Osteocyte (in vitro differentiated cells): ENCODE measurements around the gene BGLAP. TPM values are rescaled to one million over a fixed set of nuclear protein-coding genes. Genes with fewer than 3 reads are reported as not detected.

ENCODE experiments used
- DNase-seq: peaks from one replicate; pipeline ENCODE4 v3.0.0; 2021; ENCODE audit warnings: mixed read lengths; ENCODE audit not compliant: unreplicated experiment; ENCODE audit errors: extremely low spot score
- H3K27ac Mint-ChIP-seq: one replicate; pipeline ENCODE4 v1.8.0; 2021; ENCODE audit warnings: mild to moderate bottlenecking, mixed read lengths; ENCODE audit not compliant: unreplicated experiment
- H3K27me3 Mint-ChIP-seq: one replicate; pipeline ENCODE4 v1.8.0; 2021; ENCODE audit warnings: mixed read lengths; ENCODE audit not compliant: unreplicated experiment
- H3K36me3 Mint-ChIP-seq: one replicate; pipeline ENCODE4 v1.8.0; 2021; ENCODE audit warnings: mixed read lengths; ENCODE audit not compliant: unreplicated experiment
- H3K4me1 Mint-ChIP-seq: one replicate; pipeline ENCODE4 v1.8.0; 2021; ENCODE audit warnings: mixed read lengths; ENCODE audit not compliant: unreplicated experiment
- H3K4me3 Mint-ChIP-seq: one replicate; pipeline ENCODE4 v1.8.0; 2021; ENCODE audit warnings: mild to moderate bottlenecking, moderate library complexity, mixed read lengths; ENCODE audit not compliant: unreplicated experiment
- H3K9me3 Mint-ChIP-seq: one replicate; pipeline ENCODE4 v1.8.0; 2021; ENCODE audit warnings: mixed read lengths; ENCODE audit not compliant: unreplicated experiment
- total RNA-seq: library from RNA; stranded (reverse); gene quantifications from 2 replicates; pipeline ENCODE4 v1.2.1, GENCODE V29; 2021
- TF ChIP-seq, protein P1 (sequence below): fragments of 200-600 bp; sonication (generic); IDR thresholded peaks from 2 replicates; pipeline ENCODE4 v1.5.0; 2021; ENCODE audit warnings: antibody characterized with exemption, mild to moderate bottlenecking, moderate library complexity

The BGLAP gene
- total RNA-seq, 1 donor from 2014 or later, result not detected

DNA sequence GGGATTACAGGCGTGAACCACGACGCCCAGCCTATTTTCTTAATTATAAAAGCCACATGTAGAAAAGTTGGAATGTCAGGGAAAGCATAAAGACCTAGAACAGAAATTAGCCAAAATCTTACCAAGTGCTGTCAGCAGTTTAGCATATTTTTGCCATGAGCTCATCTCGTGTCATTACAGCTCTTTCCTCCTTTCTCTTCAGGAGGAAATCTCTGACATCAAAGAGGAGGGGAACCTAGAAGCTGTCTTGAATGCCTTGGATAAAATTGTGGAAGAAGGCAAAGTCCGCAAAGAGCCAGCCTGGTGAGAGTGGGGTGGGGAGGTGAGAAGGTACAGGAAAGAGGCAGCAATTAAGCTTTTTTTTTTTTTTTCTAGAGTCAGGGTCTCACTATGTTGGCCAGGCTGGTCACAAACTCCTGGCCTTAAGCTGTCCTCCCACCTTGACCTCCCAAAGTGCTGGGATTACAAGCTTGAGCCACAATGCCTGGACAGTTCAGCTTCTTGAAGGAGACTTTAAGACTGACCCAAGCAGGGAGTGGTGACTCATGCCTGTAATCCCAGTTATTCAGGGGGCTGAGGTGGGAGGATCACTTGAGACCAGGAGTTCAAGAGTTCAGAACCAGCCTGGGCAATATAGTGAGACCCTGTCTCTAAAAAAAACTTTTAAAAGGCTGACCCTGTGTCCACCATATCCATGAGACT is 8.4 kb upstream of the BGLAP start:
- TF ChIP-seq, protein P1, sequence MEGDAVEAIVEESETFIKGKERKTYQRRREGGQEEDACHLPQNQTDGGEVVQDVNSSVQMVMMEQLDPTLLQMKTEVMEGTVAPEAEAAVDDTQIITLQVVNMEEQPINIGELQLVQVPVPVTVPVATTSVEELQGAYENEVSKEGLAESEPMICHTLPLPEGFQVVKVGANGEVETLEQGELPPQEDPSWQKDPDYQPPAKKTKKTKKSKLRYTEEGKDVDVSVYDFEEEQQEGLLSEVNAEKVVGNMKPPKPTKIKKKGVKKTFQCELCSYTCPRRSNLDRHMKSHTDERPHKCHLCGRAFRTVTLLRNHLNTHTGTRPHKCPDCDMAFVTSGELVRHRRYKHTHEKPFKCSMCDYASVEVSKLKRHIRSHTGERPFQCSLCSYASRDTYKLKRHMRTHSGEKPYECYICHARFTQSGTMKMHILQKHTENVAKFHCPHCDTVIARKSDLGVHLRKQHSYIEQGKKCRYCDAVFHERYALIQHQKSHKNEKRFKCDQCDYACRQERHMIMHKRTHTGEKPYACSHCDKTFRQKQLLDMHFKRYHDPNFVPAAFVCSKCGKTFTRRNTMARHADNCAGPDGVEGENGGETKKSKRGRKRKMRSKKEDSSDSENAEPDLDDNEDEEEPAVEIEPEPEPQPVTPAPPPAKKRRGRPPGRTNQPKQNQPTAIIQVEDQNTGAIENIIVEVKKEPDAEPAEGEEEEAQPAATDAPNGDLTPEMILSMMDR, result no peak
- DNase-seq, result no peak
- H3K4me3 Mint-ChIP-seq, result no peak overlapping the region
- peak overlapping the region; percentile 57 for H3K27ac Mint-ChIP-seq
- H3K9me3 Mint-ChIP-seq, result no peaks in the 10 kb centered on the region
- peaks cover 19% of the 10 kb centered on the region for H3K36me3 Mint-ChIP-seq
- H3K4me1 Mint-ChIP-seq, result peaks cover 9% of the 10 kb centered on the region
- no peaks in the 10 kb centered on the region for H3K27me3 Mint-ChIP-seq

GRCh38 chr1:156236164-156236563 is 5.8 kb upstream of the BGLAP start:
- DNase-seq, result no peak
- no peaks in the 10 kb centered on the region for H3K27me3 Mint-ChIP-seq
- H3K9me3 Mint-ChIP-seq, result no peaks in the 10 kb centered on the region
- H3K36me3 Mint-ChIP-seq, result peaks cover 24% of the 10 kb centered on the region
- TF ChIP-seq, protein P1, result no peak
- H3K4me3 Mint-ChIP-seq, result no peak overlapping the region
- peaks cover 11% of the 10 kb centered on the region for H3K4me1 Mint-ChIP-seq
- no peak overlapping the region for H3K27ac Mint-ChIP-seq

GRCh38 chr1:156238248-156238647 is 3.7 kb upstream of the BGLAP start:
- H3K27ac Mint-ChIP-seq, result no peak overlapping the region
- peaks cover 24% of the 10 kb centered on the region for H3K36me3 Mint-ChIP-seq
- peaks cover 17% of the 10 kb centered on the region for H3K4me1 Mint-ChIP-seq

DNA sequence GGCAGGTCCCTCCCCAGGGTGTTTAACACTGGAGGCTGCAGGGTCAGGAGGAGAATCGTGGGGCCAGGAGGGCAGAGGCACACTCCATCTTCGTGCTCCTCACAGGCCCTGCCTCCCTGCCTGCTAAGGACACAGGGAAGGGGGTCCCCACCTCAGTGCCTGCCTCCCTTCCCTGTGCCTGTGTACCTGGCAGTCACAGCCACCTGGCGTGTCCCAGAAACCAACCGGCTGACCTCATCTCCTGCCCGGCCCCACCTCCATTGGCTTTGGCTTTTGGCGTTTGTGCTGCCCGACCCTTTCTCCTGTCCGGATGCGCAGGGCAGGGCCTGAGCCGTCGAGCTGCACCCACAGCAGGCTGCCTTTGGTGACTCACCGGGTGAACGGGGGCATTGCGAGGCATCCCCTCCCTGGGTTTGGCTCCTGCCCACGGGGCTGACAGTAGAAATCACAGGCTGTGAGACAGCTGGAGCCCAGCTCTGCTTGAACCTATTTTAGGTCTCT is 623 bp upstream of the BGLAP start:
- no peaks in the 10 kb centered on the region for H3K27me3 Mint-ChIP-seq
- peak overlapping the region; percentile 23 for H3K27ac Mint-ChIP-seq
- no peak for DNase-seq
- H3K9me3 Mint-ChIP-seq, result no peaks in the 10 kb centered on the region
- no peak overlapping the region for H3K4me3 Mint-ChIP-seq
- TF ChIP-seq, protein P1, result no peak
- H3K36me3 Mint-ChIP-seq, result peaks cover 19% of the 10 kb centered on the region
- H3K4me1 Mint-ChIP-seq, result peaks cover 13% of the 10 kb centered on the region

More at GRCh38 chr1:156238248-156238647, 3.7 kb upstream of the BGLAP start:
- Mint-ChIP-seq H3K9me3 (no peaks in the 10 kb centered on the region), H3K27me3 (no peaks in the 10 kb centered on the region), H3K4me3 (no peak overlapping the region)
- DNase-seq, result no peak
- TF ChIP-seq, protein P1, result no peak

- Mint-ChIP-seq H3K4me3 (no peak overlapping the region), H3K27ac (no peak overlapping the region), H3K27me3 (no peaks in the 10 kb centered on the region), H3K4me1 (peaks cover 13% of the 10 kb centered on the region), H3K9me3 (no peaks in the 10 kb centered on the region), H3K36me3 (peaks cover 10% of the 10 kb centered on the region)
- no peak for DNase-seq
- TF ChIP-seq, protein P1, result no peak
Measured at GRCh38 chr1:156242738-156243137, 754 bp downstream of the BGLAP start.
